Activated T-helper 1 cell treated with anti-CD3 and anti-CD28 coated beads, Interleukin-2, amount 50 U/mL, for 16 hours (primary cell): Measurements from ENCODE around the gene WHRN.

Source experiments
- DNase-seq, 2 donors: peaks; one replicate each; pipeline ENCODE4 v3.0.0-alpha.2; 2020; ENCODE audit warnings: low read depth in 1 of 2, low spot score in 1 of 2

Gene WHRN

DNA sequence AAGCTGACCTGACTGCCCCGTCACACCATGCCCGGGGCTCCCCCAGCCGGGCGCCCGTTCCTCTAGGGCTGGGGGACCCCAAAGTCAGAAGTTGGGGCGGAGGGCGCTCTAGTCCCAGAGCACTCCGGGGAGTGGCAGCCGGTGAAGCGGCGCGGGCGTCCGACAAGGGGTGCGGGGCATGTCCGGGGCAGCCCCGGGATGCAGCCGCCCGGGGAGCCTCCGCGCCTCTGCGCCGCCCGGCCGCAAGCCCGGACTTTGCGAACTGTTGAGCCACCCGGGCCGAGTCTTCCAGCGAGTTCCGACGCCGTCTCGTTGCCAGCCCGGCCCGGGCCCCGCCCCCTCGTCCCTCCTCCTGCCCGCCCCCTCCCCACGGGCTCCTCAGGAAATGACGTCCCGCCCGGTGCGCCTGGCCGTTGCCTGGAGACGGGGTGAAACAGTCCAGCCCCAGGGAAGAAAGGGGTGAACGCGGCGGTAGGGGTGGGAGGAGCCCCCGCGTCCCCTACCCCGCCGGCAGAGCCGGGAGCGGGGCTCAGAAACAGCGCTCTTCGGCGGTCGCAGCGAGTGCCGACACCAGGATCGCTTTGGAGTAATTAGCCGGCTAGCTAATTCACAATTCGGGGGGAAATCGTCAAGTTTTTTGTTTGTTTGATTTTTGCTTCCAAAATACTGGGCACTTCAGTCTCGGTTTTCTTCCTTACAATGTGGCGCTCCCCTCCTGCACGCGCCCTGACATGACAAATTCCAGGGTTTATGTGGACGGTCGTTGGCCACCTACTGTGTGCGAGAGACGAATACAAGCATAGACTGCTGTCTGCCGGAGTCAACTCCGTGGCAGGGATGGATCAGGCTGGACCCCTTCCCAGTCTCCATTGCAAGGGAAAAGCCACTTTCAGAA, at the start of gene WHRN:
Gene WHRN (minus strand): TSS at position 287 of the 895 bp plus-strand sequence. CDS start 672 bp downstream, outside the sequence.
- peak; percentile 69 to 84 for DNase-seq

DNA sequence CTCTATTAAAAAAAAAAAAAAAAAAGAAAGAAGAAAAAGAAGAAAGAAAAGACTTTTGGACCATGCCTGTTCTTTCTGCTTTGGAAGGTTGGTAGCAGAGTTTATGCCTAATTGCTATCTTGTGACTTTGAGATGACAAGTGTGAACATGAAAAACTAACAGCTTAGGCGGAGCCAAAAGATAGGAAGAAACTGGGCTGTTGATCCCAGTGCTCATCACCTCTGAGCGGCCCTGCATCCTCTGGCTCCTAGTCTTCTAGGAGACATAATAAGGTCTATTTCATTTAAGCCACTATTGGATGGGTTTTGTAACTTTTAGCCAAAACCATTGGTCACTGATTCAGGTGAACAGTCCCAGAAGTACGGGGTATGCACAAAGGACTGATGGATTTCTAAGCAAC, 47.9 kb upstream of the WHRN start:
- DNase-seq: no peak

GRCh38 chr9:114552706-114553105, 47.4 kb upstream of the WHRN start:
- no peak for DNase-seq

DNA sequence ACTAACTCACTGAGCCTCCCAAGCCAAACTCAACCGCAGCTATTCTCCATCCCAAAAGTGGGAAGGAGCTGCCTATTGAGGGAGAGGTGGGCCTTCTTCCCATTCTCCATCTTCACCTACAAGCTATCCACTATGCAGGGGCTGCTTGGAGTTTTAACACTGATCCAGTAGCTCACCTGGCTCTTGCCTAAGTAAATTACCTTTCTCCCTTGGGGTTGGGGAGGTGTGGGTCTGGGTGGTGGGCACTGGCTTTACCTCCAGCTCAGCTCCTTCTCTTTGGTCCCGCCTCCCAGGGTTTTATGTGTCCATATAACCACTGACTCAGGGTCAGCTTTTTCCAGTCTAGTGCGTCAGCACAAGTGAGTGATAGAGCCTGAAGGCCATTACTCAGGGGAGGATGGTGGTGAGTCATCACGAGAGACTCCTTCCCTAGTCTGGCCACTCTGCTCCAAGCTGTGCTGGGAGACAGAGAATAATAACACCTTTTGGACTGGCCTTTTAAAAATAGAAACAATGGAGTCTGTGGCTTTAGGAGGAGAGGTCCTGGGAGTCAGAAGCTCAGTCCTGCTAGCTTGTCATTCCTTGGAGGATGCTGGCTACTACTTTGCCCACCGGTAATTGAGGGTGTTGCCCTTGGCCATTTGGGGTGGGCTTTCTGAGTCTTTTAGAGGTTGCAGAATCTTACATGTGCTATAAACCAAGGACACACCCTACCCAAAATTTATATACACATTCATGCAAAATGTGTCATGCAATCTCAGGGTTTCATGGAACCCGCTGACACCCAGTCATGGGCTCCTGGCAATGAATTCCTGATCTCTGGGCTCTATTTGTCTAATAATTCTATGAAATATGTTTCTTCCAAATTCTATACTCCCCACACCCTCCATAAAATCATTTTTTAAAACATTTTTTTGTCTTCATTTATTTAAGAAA, 46.7 kb upstream of the WHRN start:
- DNase-seq: no peak

DNA sequence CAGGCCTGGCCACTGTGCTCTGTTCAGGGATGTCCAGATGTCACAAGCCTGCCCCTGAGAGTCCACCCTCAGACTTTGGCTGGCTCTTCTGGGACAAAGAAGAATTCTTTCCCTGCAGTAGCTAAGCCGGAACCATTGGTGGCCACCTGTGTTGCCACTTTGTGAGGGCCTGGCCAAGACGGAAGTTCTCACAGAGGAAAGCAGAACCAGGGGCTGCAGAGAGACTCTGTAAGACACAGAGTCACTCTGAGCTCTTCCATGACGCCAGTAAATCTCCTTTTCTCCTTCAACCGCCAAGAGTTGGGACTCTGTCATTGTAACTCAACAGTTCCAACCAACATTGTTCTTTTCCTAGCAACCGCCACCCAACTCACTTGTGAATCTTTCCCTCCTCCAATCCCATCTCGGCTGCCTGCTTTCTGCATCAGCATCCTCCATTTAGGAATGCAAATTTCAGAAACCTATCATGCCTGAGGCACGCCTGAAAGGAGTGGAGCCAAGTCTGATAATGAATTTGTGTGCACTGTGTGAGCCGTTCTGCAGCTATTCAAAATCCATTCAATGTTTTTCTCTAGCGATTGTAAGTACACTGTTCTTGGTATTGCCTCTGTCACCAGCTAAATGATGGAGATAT, 44.5 kb upstream of the WHRN start:
- DNase-seq: no peak

DNA sequence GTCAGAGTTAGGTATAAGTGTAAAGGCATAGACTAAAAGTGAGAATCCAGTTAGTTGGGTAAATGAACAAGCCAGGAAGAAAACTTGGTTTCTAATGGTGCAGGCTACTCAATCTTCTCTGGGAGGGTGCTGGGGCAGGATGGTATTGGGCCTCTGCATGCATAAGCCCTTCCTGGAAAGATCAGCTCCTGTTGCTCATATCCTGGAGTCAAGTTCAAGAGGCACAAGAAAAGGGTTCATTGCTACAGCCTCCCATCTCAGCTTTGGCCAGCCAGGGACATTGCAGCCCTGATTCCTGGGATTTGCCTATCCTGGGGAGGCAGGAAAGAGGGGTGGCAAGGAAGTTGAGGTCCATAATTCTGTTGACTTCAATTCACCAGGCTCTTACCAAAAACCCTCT, 41.6 kb upstream of the WHRN start:
- no peak for DNase-seq

- no peak for DNase-seq
Observed at GRCh38 chr9:114545055-114545454, 39.8 kb upstream of the WHRN start.

DNA sequence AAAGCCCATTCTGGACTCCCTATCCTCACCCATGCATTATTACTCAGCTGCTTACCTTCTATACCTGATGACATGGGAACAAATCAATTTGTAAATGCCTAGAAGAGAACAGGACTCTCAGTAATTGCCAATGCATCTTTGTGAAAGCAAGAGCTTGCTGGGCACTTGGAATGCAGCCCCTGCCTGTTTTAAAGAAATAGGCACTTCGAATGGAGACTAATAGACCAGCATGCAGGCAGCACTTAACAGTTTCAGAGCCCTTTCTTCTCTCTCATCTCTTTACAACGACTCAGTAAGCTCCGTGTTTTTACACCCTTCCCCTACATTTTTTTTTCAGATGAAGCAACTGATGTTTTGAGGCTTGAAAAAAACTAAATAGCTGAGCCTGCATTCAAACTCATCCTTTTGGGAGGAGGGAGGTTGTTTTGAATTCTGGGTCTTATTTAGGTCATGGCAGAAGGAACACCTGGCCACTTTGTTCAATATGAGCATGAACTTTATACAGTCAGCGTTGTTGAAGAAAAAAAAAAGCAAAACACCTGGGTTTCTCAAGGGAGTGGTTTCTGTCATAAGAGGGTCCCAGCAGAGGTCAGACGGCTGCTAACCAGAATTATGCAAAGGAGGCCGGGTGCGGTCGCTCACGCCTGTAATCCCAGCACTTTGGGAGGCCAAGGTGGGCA, 34.6 kb upstream of the WHRN start:
- DNase-seq: no peak

GRCh38 chr9:114538241-114538640, 33.0 kb upstream of the WHRN start:
- no peak for DNase-seq

DNA sequence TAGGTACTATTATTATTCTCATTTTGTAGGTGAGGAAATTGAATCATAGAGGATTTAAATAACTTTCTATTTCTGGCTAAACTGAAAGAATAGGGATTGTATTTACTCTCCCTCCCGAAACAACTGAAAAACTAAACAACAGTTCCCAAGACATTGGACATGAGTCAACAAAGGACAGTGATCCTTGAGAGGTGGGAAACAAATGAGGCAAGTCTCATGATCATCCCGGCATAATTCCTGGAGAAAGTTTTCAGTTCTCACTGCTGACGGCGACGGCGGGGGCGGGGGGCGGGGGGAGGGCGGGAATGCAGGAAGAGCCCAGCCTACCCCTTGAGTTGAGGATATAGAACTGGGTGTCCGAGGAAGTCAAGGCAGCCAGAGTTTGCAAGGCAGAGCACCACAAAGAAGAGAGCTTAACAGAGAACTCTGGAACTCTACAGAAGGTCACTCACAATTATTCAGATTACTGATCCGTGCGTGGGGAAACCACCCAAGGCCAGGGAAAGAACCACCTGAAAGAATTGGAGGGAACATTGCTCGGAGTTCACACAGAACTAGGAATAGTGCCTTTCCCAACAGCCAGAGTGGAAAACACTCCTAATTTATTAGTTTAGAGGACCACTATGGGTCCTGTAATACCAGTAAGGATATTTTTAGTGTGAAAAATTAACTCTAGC, 27.4 kb upstream of the WHRN start:
- DNase-seq: no peak

GRCh38 chr9:114529285-114529684, 24.0 kb upstream of the WHRN start:
- no peak for DNase-seq

- no peak for DNase-seq
Observed at GRCh38 chr9:114526807-114527206, 21.5 kb upstream of the WHRN start.

- no peak for DNase-seq
Observed at GRCh38 chr9:114525513-114525912, 20.2 kb upstream of the WHRN start.

DNA sequence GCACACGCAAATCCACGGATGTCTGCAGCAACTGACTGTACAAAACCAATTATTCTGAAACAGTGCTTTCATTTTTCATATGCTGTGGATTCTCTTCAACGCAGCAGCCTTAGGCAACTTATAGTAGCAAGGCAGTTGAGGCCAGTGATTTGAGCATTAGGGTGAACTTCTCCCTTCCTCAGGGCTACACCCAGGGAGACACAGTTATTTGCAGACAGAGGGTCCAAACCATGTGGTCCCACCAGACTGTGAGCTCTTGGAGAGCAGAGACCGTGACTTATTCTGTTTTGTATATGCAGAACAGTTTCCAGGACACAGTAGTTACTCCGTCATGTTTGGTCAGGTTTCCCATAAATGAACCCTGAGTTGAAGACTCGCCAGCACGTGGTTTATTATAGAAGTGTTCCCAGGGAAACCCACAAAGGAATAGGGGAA, 19.0 kb upstream of the WHRN start:
- no peak for DNase-seq

DNA sequence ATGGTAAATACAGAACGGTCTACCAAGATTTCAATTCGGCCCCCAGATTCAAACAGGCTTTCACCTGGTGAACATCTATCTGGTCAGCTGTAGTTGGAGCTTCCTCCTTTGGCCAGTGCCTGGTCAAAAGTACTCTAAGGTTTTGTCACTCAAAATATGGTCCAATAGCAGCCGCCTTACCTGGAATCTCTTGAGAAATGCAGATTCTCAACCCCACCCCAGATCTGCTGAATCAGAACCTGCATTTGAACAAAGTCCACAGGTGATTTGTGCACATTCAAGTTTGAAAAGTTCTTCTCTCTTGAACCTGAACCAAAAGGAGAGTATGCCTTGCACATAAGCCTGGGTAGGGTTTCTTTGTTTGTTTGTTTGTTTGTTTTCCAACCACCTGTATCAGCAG, 17.6 kb upstream of the WHRN start:
- no peak for DNase-seq

GRCh38 chr9:114522286-114522685, 17.0 kb upstream of the WHRN start:
- no peak for DNase-seq

DNA sequence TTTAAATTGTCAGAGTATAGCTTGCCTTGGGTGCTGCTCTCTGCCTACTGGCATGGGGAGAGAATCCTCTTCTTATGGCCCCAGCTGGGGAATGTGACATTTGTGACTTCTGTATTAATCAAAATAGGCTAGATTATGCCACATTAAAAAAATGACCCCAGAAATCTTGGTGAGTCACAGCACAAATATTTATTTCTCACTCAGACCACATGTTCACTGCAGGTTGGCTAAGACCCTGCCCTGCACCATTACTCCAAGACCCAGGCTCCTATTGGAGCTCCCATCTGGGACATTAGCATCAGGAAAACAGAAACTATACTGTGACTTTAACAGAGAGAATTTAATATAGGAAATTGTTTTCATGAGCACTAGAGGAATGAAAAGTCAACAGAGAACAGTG, 16.6 kb upstream of the WHRN start:
- DNase-seq: no peak

GRCh38 chr9:114518599-114519022, 13.3 kb upstream of the WHRN start:
- no peak for DNase-seq

DNA sequence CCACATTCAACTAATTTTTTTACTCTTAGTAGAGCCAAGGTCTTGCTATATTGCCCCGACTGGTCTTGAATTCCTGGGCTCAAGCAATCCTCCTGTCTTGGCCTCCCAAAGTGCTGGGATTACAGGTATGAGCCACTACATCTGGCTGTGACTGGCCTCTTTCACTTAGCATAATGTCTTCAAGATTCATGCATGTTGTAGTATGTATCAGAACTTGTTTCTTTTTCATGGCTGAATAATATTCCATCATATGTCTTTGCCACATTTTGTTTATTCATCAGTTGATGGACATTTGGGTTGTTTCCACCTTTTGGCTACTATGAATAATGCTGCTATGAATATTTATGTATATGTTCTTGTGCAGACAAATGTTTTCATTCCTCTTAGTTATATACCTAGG, 12.8 kb upstream of the WHRN start:
- DNase-seq: no peak

DNA sequence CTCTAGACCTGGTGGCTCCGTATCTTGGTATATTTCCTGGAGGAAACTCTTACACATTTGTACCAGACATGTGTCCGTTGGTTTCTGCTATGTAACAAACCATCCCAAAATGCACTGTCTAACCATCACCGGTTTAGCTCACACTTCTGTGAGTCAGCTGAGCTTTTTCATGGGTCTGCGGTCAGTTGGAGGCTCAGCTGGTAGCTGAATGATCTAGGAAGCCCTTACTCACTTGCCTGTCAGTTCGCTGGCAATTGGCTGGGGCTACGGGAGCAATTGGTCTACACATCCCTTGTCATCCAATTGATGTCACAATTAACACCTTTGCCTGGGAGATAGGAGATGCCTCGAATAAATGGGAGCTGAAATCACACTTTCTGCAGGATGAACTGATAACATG, 11.6 kb upstream of the WHRN start:
- DNase-seq: no peak
